Measurements from ENCODE around the gene TCP10L.
"Not testable (repeated sequence)": the region's sequence is repeated elsewhere in the genome, so short reads cannot be mapped to it uniquely, and the experiment has no call there.

TCP10L gene, protein sequence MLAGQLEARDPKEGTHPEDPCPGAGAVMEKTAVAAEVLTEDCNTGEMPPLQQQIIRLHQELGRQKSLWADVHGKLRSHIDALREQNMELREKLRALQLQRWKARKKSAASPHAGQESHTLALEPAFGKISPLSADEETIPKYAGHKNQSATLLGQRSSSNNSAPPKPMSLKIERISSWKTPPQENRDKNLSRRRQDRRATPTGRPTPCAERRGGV

DNA sequence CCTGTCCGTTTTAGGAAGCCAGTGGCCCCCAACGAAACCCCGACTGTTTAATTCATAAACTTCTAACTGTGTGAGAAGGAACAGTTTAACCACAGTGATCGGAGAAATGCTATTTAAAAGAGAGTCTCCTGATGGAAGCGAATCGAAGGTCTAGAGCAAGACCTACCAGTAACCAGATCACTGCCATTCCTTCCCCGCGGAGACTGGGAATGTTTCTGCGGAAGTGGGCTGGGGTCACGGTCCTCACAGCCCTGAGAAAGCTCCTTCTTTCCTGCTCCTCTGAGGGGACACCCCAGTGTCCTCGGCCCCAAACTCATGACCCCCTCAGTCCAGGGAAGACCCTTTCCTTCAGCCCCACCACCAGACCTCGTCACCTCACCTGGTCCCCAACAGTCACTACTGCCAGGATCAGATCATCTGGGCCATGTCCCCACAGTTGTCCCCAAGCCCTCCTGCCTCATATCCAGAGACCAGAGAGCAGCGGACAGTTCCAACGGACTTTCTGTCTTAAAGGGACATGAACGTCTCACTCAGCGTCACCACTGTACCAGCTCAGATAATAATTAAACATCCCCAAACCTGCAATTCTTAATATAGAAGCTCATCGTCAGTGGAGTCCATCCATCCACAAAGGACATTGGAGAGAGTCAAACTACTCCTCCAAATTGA lies at the start of gene TCP10L:
TSS of gene TCP10L (minus strand) at position 482 of the 669 bp plus-strand sequence. CDS start 1,219 bp downstream, outside the sequence.
- no peak for DNase-seq (ENCODE audit: low read depth, low spot score)

DNA sequence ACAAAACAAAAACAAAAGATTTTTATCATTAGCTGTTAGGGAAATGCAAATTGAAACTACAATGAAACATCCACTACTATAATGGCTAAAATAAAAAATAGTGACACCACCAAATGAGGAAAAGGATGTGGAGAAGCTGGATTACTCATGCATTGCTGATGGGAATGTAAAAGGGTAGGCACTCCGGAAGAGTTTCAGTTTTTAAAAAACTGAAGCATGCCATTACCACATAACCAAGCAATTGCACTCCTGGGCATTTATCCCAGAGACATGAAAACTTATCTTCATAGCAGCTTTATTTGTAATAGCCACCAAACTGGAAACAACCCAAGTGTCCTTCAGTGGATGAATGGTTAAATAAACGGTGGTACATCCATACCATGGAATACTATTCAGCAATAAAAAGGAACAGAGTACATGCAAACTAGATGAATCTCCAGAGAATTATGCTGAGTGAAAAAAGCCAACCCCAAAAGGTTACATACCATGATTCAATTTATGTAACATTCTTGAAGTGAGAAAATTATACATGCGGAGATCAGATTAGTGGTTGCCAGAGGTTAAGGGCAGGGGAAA lies 41.4 kb upstream of the TCP10L start:
- no peak for DNase-seq (ENCODE audit: low read depth, low spot score)

DNA sequence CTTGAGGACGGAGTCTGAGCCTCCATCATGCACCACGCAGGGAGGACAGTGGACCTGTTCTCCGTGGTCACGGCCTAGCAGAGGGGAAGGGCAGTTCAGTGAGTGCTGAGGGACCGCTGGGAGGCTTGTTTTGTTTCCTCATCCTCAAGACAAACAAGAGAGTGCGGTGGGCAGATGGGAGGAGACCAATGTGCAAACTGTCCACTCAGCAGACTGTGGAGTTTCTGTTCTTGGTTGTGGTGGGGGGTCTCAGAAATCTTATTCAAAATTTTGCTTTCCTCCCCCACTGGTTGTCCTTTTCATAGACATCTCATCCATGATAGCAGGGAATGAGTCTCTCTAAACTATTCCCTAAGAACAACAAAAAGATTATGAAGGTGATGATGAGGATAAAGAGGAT lies 32.9 kb upstream of the TCP10L start:
- DNase-seq (ENCODE audit: low read depth, low spot score): not testable (repeated sequence)

DNA sequence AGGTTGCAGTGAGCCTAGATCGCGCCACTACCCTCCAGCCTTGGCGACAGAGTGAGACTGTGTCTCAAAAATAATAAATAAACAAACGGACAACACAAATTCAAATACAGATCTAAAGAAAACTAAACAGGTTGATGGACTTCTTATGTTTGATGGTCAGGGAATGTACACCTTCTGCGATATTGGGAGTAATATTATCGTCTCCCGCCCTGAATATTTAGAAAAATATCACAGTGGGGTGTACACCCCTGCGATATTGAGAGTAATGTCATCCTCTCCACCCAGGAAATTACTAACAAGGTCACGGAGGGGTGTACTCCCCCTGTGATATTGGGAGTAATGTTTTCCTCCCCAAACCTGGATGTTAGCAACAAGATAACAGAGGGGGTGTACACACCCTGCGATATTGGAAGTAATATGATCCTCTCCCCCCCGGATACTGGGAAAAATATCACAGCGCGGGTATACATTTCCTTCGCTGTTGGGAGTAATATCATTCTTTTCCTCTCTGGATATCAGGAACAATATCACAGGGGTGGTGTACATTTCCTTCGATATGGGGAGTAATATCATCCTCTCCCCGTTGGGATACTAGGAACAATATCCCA lies 28.2 kb upstream of the TCP10L start:
- no peak for DNase-seq (ENCODE audit: low read depth, low spot score)

DNA sequence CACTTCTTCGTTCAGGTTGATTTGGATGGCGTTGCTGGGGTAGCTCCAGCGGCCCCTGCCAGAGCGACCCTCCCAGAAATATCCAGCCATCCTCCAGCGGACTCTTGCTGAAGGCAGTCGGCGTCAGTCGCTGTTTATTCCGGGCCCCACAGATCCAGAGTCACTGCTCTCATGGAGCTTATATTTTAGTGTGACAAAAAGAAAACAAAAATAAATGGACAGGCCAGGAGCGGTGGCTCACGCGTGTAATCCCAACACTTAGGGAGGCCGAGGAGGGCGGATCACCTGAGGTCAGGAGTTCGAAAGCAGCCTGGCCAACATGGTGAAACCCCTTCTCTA lies 27.6 kb upstream of the TCP10L start:
- DNase-seq (ENCODE audit: low read depth, low spot score): no peak

DNA sequence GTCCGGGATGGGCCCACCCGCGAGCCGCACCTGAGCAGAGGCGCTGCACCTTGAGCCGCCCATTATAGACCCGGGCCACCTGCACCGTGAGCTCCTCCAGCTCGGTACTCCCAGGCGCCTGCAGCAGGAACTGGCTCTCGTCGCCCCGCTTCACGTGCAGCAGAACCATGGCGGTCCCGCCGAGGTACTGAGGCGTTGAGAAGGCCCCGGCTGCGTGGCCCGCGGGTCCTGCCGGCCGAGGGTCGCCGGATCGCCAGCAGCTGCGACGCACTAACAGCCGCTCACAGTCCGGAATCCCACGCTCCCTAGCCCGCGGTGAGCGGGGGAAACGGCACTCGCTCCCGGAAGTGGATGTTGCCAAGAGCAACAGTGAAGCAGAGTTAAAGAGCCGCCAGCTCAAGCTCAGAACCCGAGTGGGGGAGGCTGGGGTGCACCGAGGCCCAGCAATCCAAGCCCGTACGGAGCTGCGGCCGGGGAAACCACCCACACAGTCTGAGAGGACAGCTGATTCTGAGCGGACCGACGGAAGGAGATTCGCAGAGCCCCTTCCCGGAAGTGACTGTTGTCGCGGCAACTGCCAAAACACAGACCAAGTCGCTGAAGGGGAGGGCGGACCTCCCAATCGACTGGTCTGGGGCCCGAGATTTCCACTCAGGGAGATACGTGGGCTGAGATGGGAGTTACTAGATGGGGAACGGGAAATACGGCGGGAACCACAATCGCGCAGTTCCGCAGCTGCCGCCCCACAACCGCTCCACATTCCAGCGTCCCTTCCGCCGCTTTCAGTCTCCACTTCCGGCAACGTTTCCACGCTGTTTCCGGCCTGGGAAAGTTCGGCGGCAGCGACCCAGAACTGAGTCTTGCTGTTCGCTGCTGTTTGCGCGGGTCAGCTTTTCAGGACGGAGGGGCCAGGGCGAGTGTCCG lies 27.0 kb upstream of the TCP10L start, which contains the start of gene CFAP298:
TSS of gene CFAP298 (minus strand) at position 303 of the 924 bp plus-strand sequence. CDS start at position 169, 134 bp downstream.
- peak; percentile 78 for DNase-seq (ENCODE audit: low read depth, low spot score)

DNA sequence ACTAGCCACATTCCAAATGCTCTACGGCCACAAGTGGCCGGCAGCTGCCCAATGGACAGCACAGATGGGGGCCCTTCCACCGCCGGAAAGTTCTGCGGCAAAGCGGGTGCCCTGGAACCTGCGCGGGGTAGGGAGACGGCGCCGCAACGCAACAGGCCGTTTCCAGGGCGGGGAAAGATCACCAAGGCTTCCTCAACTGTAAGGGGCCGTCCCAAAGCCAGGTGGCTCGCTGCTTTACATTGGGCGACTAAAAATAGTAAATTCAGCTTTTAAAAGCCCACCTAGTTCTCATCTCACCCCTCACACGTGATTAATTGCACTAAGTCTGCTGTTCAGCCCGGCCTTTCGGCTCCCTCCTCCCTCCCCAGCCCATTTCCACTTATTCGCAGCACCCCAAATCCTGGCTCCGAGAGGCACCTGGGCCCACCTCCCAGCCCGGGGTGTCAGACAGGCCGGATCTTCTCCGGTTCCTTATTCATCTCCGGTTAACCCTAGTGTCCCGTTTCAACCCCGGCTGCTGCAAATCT lies 26.2 kb upstream of the TCP10L start:
- no peak for DNase-seq (ENCODE audit: low read depth, low spot score)

DNA sequence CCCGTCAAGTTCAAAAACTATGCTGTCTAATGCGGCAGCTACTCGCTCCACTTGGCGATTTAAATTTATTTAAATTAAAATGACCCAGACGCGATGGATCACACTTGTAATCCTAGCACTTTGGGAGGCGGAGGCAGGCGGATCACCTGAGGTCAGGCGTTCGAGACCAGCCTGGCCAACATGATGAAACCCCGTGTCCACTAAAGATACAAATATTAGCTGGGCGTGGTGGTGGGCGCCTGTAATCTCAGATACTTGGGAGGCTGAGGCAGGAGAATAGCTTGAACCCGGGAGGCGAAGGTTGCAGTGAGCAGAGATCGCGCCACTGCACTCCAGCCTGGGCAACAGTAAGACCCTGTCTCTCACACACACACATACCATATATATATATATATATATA lies 25.6 kb upstream of the TCP10L start:
- DNase-seq (ENCODE audit: low read depth, low spot score): not testable (repeated sequence)

DNA sequence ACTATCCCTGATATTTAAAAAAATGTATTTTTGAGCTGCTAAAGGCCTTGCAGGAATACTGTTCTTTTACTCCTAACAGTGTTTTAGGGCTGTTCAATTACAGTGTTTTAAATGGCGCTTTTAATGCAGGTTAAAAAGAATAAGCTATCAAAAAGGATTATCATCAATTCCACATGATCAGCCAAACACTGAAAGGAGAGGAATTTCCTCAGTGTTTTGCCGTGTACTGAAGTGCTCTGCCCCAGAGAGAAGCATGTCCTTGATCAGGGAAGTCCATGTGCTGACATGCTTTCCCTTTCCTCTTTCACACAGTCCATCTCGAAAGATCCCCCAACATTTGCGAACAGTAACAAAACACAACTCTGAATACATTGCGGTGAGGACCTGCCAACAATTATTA lies 23.5 kb upstream of the TCP10L start:
- no peak for DNase-seq (ENCODE audit: low read depth, low spot score)

DNA sequence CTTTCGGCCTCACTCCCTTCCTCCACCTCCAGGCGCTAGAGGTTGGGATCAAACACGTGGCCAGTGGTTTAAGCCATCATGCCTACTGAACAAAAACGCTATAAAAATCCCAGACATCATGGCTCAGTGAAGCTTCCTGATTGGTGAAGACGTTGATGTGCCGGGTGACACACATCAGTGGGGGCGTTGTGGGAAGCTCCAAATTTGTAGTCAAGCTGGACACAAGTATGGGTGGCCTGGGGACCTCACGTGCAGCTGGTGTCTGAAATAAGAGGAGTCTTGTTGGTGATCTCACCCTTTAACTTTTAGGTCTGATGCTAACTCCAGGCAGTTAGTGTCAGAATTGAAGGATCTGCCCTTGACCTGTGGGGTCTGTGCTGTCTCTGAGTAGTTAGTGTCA lies 20.1 kb upstream of the TCP10L start:
- no peak for DNase-seq (ENCODE audit: low read depth, low spot score)

DNA sequence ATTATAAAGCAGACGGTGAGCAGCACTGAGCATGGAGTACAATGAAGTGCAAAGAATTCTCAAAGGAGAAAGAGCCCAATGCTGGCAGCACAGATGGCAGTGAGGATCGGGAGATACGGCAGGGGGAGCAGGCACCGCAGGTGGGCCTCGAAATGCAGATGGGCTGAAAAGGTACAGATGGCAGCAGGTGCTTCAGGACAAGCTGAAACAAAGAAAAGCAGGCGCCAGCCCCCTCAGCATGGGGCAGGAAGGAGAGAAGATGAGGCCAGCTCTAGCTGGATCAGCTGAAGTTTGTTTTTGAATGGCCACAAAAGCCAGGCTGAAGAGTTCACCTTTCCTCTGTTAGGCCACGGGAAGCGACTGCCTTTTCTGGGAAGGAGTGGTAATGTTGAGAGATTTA lies 19.1 kb upstream of the TCP10L start:
- no peak for DNase-seq (ENCODE audit: low read depth, low spot score)

DNA sequence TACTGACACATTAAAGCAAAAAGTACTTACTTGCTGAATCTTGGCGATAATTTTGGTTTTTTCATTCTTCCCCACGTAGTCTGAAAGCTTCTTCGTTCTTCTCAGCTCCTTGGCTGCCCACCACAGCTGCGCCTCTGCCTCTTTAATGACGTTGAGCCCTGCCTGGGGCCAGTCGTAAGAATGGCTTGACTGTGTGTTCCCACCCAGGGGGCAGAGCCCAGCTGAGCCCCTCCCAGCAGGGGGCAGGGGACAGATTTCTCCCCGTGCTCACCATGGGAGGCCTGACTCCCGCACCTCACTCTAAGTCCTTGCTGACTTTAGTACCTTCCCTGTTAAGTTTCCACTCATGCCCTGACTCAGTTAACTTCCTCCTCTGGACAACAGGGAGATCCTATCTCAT lies 17.8 kb upstream of the TCP10L start:
- no peak for DNase-seq (ENCODE audit: low read depth, low spot score)

DNA sequence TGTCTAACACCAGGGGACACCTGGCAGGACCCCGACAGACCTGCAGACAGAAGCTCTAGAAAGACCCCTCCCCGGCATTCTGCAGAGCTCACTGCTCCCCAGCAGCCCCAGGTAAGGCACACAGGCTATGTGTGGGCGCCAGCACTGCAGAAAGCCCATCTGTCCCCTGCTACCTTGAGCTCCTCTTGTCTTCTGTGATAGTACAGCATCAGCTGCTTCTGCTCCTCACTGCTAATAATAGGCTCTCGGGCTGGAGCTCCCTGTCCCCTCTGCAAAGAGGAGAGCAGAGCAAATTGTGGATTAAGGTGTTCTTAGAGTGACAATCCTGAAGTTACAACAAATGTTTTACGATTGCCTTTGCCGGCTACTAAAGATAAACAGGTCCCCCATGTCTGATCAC lies 16.8 kb upstream of the TCP10L start:
- DNase-seq (ENCODE audit: low read depth, low spot score): no peak

DNA sequence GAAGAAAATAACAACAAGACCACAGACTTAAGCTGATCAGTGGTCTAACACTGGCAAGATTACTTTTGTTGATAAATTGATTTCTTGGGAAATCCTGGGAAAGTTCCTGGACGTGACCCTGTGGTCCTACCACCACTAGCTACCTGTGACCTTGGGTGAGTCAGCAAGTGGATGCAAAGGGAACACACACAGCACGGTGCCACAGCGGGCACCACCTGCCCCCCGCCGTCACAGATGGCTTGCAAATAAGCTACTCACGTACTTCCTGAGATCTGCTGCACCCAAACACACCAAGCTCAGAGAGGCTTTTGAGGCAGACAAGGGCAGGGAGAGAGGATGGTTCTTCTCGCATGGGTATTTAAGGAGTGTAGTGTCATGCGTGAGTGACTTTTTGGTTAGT lies 14.2 kb upstream of the TCP10L start:
- DNase-seq (ENCODE audit: low read depth, low spot score): no peak

DNA sequence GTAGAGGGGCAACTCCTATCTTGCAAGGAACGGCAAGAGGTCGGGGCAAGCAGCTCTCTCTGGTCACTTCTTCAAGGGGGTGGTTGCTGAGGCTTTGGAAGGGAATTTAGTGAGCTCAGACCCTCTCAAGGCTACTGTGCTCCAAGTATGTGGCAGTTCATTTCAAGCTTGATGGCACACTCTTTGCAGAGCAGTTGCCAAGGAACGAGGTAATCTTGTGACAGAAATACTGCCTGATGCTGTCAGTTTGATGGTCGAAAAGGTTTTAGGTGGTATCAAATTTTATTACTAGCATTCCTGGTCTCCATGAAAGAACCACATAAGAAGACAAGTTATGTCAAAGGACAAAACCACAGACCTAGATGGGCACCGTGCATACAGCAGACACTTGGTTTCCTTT lies 13.8 kb upstream of the TCP10L start:
- no peak for DNase-seq (ENCODE audit: low read depth, low spot score)

DNA sequence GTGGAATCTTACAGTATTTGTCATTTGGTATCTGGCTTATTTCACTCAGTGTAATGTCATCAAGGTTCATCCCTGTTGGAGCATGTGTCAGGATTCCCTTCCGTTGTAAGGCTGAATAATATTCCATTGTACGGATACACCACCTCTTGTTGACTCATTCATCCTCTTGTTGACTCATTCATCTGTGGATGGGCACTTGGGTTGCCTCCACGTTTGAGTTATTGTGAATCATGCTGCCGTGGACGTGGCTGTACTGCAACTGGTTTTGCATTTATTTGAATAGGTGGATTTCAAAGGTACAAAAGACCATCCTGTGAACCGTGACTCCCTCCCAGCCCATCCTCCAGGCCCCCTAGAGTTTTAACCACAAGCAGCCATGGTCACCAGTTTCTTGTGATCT lies 11.9 kb upstream of the TCP10L start:
- DNase-seq (ENCODE audit: low read depth, low spot score): no peak

DNA sequence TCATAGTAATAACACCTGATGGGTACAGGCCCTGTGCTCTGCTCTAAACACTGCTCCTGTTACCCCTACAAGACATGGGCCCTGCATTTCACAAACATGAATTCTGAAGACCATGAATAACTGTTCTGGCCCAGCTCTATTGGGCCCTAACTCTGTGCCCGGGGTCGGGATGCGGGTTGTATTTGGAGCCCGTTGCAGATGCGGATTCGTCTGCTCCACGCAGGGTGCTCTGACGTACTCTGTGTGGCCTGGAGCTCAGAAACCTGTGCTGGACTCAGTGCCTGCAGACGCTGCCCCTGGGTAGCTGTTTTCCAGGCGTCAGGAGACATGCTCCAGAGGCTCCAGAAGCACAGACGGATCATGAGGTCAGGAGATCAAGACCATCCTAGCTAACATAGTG lies 10.1 kb upstream of the TCP10L start:
- no peak for DNase-seq (ENCODE audit: low read depth, low spot score)

DNA sequence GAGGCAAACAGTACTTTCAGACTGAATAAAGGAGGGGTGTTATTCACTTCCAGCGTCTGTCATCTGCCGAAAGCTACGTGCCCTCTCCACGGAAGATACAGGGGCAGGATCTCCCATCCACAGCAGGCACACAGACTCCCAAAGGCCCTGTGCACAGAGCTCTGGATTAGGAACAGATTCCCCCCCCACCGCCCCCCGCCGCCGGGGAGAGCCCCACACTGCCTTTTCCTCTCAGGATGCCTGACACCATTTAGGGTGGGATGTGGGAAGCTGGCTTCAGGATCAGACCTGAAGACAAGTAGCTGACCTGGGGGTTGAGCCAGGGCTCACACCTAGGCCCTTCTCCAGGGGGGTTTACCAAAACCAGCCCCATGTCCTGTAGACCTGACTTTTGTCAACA lies 8.4 kb upstream of the TCP10L start:
- DNase-seq (ENCODE audit: low read depth, low spot score): no peak

DNA sequence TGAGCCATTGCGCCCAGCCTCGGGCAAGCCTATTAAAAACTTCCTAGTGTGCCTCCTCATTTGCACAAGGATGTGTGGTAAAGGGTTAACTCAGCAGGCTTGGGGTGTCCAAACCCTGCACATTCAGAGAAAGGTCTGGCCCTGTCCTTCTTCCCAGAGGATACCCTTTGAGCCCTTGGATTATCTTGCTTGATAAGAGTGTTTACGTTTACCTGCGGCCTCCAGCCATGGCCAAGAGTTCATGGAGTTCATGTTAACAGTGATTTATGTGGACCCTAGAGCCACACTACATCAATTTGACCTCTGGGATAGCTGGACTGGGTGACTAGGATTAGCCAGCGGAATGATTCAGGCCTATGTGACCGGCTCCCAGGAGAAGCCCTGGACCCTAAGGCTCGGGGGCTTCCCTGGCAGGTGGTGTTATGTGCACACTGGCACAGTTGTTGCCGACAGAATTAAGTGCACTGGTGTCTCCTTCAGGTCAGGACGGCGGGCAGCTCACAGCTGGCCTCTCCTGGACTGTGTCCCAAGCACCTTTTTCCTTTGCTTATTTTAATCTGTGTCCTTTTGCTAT lies 7.7 kb upstream of the TCP10L start:
- no peak for DNase-seq (ENCODE audit: low read depth, low spot score)

DNA sequence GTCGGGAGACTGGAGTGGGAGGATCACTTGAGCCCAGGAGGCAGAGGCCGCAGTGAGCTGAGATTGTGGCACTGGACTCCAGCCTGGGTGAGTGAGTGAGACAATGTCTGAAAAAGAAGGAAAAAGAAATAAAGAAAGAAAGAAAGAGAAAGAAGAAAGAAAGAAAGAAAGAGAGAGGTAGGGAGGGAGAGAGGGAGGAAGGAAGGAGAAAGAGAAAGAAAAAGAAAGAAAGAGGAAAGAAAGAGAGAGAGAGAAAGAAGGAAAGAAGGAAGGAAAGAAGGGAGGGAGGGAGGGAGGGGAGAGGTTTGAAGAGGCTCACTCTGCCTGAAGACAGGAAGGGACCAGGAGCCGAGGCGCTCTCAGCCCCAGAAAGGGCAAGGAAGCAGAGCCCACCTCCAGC lies 4.8 kb upstream of the TCP10L start:
- DNase-seq (ENCODE audit: low read depth, low spot score): no peak

DNA sequence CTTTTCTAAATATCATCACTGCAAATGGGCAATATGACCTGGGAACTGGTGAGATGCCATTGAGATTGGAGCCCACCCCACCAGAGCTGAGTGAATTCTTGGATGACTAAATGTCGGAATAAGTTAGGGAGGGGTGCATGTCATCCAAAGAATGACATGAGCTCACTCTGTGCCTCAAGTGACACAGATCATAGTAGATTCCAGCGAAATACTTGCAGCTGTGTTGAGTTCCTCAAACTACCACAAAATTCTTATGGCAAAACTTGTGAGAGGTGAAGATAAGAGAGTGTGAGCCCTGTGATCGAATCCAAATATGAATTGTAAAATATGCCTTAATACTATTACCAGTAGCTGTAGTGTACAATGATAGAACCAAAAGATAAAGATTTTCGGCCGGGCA lies 2.3 kb upstream of the TCP10L start:
- DNase-seq (ENCODE audit: low read depth, low spot score): no peak

Data from smooth muscle cell of the brain vasculature (primary cell).